Measurements from ENCODE around the gene PAQR5. TPM values are rescaled to one million over a fixed set of nuclear protein-coding genes. Genes with fewer than 3 reads are reported as not detected.

Gene PAQR5
- total and polyA plus RNA-seq, 9 of the 15 experiments (the other 6 are each of a cell fraction or from before 2014, with no cell fraction given): 0.04 to 0.08 TPM; not detected in 7

GRCh38 chr15:69452692-69453521 lies 154.2 kb downstream of the PAQR5 start, which contains the start of gene RPLP1 (continued):
- TF ChIP-seq MYC (IDR thresholded peaks at IDR 0.05; ENCODE audit: low read depth, low read length): peak; percentile 89
- TF ChIP-seq MYC (CRISPR knock-in tag; IDR thresholded peaks at IDR 0.05; ENCODE audit: borderline replicate concordance, low read depth): no peak
- peak; percentile 69 for TF ChIP-seq NFIC (IDR thresholded peaks at IDR 0.05)
- TF ChIP-seq NKRF (IDR thresholded peaks at IDR 0.05; ENCODE audit: borderline replicate concordance): peak; percentile 93
- TF ChIP-seq CBFA2T3 (IDR thresholded peaks at IDR 0.05): no peak
- TF ChIP-seq, protein P1, sequence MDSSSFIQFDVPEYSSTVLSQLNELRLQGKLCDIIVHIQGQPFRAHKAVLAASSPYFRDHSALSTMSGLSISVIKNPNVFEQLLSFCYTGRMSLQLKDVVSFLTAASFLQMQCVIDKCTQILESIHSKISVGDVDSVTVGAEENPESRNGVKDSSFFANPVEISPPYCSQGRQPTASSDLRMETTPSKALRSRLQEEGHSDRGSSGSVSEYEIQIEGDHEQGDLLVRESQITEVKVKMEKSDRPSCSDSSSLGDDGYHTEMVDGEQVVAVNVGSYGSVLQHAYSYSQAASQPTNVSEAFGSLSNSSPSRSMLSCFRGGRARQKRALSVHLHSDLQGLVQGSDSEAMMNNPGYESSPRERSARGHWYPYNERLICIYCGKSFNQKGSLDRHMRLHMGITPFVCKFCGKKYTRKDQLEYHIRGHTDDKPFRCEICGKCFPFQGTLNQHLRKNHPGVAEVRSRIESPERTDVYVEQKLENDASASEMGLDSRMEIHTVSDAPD (CRISPR knock-in tag; IDR thresholded peaks at IDR 0.05): no peak
- TF ChIP-seq BRD9 (IDR thresholded peaks at IDR 0.05; ENCODE audit: low read depth, partially characterized antibody): no peak
- peak; percentile 99 for TF ChIP-seq TAF9B (IDR thresholded peaks at IDR 0.05; ENCODE audit: partially characterized antibody)
- peak; percentile 54 to 94; a peak in 3 of 4 replicates for TF ChIP-seq HDAC1 (IDR thresholded peaks at IDR 0.05)
- TF ChIP-seq POLR3A (IDR thresholded peaks at IDR 0.05; ENCODE audit: borderline replicate concordance, extremely low read depth, insufficient read depth, insufficient read length): no peak
- no peak for TF ChIP-seq BHLHE40 (IDR thresholded peaks at IDR 0.05; ENCODE audit: low read length)
- TF ChIP-seq STAT5B (CRISPR knock-in tag; IDR thresholded peaks at IDR 0.05): no peak
- TF ChIP-seq MAFK (IDR thresholded peaks at IDR 0.05; ENCODE audit: low read length): no peak
- peak; percentile 32 for TF ChIP-seq MEIS2 (IDR thresholded peaks at IDR 0.05; ENCODE audit: partially characterized antibody)
- no peak for TF ChIP-seq KDM1A (IDR thresholded peaks at IDR 0.05)
- no peak for TF ChIP-seq ZFP30 (CRISPR knock-in tag; IDR thresholded peaks at IDR 0.05; ENCODE audit: borderline replicate concordance)
- no peak for TF ChIP-seq HMG20A (CRISPR knock-in tag; conservative IDR thresholded peaks at IDR 0.05)
